ENCODE results near the gene GFRA1. TPM values are rescaled to one million over a fixed set of nuclear protein-coding genes. Genes with fewer than 3 reads are reported as not detected.

The GFRA1 gene
- total and polyA plus RNA-seq, 2 experiments from 2014 or later: 0.48 to 2.9 TPM

DNA sequence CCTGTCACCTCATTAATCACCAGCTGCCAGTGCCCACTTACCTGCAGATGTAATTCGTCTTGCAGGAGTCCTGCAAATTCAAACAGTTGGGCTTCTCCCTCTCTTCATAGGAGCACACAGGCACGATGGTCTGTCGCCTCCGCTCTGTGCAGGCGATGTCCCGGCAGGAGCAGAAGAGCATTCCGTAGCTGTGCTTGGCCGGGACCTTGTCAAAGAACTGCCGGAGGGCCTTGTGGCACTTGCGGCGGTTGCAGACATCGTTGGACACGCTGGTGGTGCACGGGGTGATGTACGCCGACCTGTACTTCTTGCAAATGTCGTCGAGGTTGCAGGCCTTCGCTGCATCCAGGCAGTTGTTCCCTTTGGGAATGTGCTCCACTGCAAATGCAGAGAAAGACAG is 147.8 kb downstream of the GFRA1 start:
- Histone ChIP-seq H3K9me2 (replicated peaks; ENCODE audit: insufficient read depth) (no peaks in the 10 kb centered on the region), H3K4me3 (no peak overlapping the region), H3K79me2 (no peaks in the 10 kb centered on the region), H3K4me1 (ENCODE audit: insufficient read depth) (no peaks in the 10 kb centered on the region), H3K27ac (no peak overlapping the region), H3K36me3 (replicated peaks; ENCODE audit: insufficient read depth, low read depth) (no peaks in the 10 kb centered on the region), H4K20me1 (ENCODE audit: insufficient read depth, poor library complexity, severe bottlenecking) (no peaks in the 10 kb centered on the region), H3K9me3 (ENCODE audit: low read depth) (peaks cover 4% of the 10 kb centered on the region), H2AFZ (no peak overlapping the region), H3K4me2 (no peak overlapping the region), H3K27me3 (no peaks in the 10 kb centered on the region)
- no peak for TF ChIP-seq EZH2phosphoT487 (IDR thresholded peaks at IDR 0.05; ENCODE audit: low read depth, severe bottlenecking, unreplicated experiment)
- TF ChIP-seq, protein P1, sequence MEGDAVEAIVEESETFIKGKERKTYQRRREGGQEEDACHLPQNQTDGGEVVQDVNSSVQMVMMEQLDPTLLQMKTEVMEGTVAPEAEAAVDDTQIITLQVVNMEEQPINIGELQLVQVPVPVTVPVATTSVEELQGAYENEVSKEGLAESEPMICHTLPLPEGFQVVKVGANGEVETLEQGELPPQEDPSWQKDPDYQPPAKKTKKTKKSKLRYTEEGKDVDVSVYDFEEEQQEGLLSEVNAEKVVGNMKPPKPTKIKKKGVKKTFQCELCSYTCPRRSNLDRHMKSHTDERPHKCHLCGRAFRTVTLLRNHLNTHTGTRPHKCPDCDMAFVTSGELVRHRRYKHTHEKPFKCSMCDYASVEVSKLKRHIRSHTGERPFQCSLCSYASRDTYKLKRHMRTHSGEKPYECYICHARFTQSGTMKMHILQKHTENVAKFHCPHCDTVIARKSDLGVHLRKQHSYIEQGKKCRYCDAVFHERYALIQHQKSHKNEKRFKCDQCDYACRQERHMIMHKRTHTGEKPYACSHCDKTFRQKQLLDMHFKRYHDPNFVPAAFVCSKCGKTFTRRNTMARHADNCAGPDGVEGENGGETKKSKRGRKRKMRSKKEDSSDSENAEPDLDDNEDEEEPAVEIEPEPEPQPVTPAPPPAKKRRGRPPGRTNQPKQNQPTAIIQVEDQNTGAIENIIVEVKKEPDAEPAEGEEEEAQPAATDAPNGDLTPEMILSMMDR (IDR thresholded peaks at IDR 0.05; ENCODE audit: poor library complexity): no peak
- no peak for TF ChIP-seq EZH2 (IDR thresholded peaks at IDR 0.05; ENCODE audit: borderline replicate concordance)
- 82% methylated on average over 19 of the region's 19 CpGs for WGBS (ENCODE audit: low lambda C conversion rate, missing lambda C conversion rate)
- DNase-seq (ENCODE audit: low spot score): no peak

DNA sequence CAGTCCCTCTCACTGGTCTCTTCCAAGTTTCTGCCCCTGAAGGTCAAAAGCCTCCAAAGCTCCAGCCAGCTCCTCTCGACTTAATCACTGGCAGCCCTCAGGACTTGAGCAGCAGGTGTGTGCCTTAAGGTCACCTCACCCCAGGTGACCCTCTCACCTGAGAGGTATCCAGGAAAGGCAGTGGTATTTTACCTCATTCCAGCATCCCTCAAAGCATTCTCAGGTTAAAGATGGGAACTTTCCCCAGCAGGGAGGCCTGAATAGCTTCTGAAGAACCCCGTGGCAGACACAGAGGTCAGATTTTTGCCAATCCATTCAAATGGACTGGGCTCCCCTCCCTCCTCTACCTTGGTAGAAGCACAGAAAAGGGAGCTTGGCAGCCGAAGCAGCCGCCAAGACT is 148.2 kb downstream of the GFRA1 start:
- no peak overlapping the region for H2AFZ ChIP-seq
- DNase-seq (ENCODE audit: low spot score): no peak
- H3K36me3 ChIP-seq (replicated peaks; ENCODE audit: insufficient read depth, low read depth): no peaks in the 10 kb centered on the region
- no peak overlapping the region for H3K27ac ChIP-seq
- TF ChIP-seq EZH2phosphoT487 (IDR thresholded peaks at IDR 0.05; ENCODE audit: low read depth, severe bottlenecking, unreplicated experiment): no peak
- no peak for TF ChIP-seq EZH2 (IDR thresholded peaks at IDR 0.05; ENCODE audit: borderline replicate concordance)
- no peak overlapping the region for H3K4me3 ChIP-seq
- H3K9me2 ChIP-seq (replicated peaks; ENCODE audit: insufficient read depth): no peaks in the 10 kb centered on the region
- H3K79me2 ChIP-seq: no peaks in the 10 kb centered on the region
- H4K20me1 ChIP-seq (ENCODE audit: insufficient read depth, poor library complexity, severe bottlenecking): no peaks in the 10 kb centered on the region
- no peak overlapping the region for H3K4me2 ChIP-seq
- peaks cover 4% of the 10 kb centered on the region for H3K9me3 ChIP-seq (ENCODE audit: low read depth)
- 34% methylated on average over 4 of the region's 4 CpGs for WGBS (ENCODE audit: low lambda C conversion rate, missing lambda C conversion rate)
- no peaks in the 10 kb centered on the region for H3K4me1 ChIP-seq (ENCODE audit: insufficient read depth)
- no peaks in the 10 kb centered on the region for H3K27me3 ChIP-seq

DNA sequence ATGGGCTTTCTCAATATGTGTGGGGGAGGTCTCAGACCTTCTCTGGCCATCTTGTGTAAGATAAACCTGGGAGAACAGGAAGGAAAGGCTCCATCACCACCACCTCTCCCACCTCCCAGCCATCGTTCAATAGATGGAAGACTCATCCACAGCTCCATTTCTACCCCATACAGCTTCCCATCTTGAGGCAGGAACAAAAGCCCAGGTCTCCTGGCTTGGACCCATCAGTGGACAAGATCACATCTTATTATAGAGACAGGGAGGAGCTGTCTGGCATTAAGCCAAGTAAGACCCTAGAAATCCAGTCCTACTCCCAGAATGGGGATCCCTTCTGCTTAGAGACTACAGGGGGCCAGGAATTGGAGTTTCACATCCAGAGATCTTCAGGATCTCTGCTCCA is 150.3 kb downstream of the GFRA1 start:
- H3K27ac ChIP-seq: no peak overlapping the region
- no peak overlapping the region for H3K4me2 ChIP-seq
- TF ChIP-seq, protein P1 (IDR thresholded peaks at IDR 0.05; ENCODE audit: poor library complexity): no peak
- TF ChIP-seq EZH2phosphoT487 (IDR thresholded peaks at IDR 0.05; ENCODE audit: low read depth, severe bottlenecking, unreplicated experiment) (no peak), EZH2 (IDR thresholded peaks at IDR 0.05; ENCODE audit: borderline replicate concordance) (no peak)
- WGBS (ENCODE audit: low lambda C conversion rate, missing lambda C conversion rate): 95% methylated on average over 1 of the region's 1 CpG
- no peak for DNase-seq (ENCODE audit: low spot score)
- no peaks in the 10 kb centered on the region for H3K4me1 ChIP-seq (ENCODE audit: insufficient read depth)
- no peaks in the 10 kb centered on the region for H3K36me3 ChIP-seq (replicated peaks; ENCODE audit: insufficient read depth, low read depth)
- H2AFZ ChIP-seq: no peak overlapping the region
- H3K27me3 ChIP-seq: no peaks in the 10 kb centered on the region
- H3K9me2 ChIP-seq (replicated peaks; ENCODE audit: insufficient read depth): no peaks in the 10 kb centered on the region
- no peaks in the 10 kb centered on the region for H4K20me1 ChIP-seq (ENCODE audit: insufficient read depth, poor library complexity, severe bottlenecking)
- H3K9me3 ChIP-seq (ENCODE audit: low read depth): no peaks in the 10 kb centered on the region
- H3K79me2 ChIP-seq: no peaks in the 10 kb centered on the region
- no peak overlapping the region for H3K4me3 ChIP-seq

DNA sequence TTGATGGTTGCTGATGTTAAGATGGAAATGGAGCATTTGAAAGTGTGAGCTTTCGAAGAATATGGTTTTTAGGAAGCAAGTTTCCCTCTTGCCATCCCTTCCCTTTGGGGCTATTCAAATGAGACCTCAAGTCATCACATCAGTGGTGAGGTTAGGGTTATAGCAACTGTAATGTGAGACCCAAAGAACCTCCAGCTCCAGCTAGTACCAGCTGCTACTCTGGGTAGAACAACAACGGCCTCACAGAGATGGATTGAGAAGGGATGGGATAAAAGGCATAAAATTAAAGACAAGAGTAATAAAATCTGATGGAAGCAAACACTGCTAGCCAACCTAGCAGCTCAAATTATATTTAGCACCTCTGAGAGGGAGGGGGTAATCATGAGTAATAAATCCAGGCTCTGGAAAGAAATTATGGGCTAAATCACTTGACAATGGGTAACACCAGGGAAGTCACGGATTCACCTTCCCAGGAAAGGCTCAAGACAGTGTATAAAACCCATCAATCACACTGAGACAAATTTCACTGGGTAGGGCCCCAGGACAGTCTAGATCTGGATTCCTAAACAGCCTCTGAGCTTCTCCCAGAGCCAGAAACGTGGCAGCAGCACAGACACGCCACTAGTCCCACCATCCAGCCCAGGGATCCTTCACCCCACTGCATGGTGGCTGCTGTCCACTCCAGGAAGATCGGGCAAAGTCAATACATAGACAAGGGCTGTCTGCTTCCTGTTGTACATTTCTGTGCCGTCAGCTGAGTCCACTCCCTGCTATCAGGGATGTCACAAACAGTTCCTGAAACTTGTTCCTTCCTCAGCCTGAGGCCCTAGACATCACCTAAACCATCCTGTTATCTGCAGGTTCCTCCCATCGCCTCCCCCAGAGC is 151.1 kb downstream of the GFRA1 start:
- 75% methylated on average over 8 of the region's 8 CpGs for WGBS (ENCODE audit: low lambda C conversion rate, missing lambda C conversion rate)
- no peaks in the 10 kb centered on the region for H3K9me3 ChIP-seq (ENCODE audit: low read depth)
- no peaks in the 10 kb centered on the region for H4K20me1 ChIP-seq (ENCODE audit: insufficient read depth, poor library complexity, severe bottlenecking)
- no peaks in the 10 kb centered on the region for H3K9me2 ChIP-seq (replicated peaks; ENCODE audit: insufficient read depth)
- no peaks in the 10 kb centered on the region for H3K4me1 ChIP-seq (ENCODE audit: insufficient read depth)
- TF ChIP-seq, protein P1 (IDR thresholded peaks at IDR 0.05; ENCODE audit: poor library complexity): no peak
- TF ChIP-seq EZH2 (IDR thresholded peaks at IDR 0.05; ENCODE audit: borderline replicate concordance): no peak
- no peaks in the 10 kb centered on the region for H3K79me2 ChIP-seq
- H3K36me3 ChIP-seq (replicated peaks; ENCODE audit: insufficient read depth, low read depth): no peaks in the 10 kb centered on the region
- H3K4me2 ChIP-seq: no peak overlapping the region
- H3K4me3 ChIP-seq: no peak overlapping the region
- H2AFZ ChIP-seq: no peak overlapping the region
- no peaks in the 10 kb centered on the region for H3K27me3 ChIP-seq
- no peak overlapping the region for H3K27ac ChIP-seq
- no peak for DNase-seq (ENCODE audit: low spot score)

Data from hepatocyte (in vitro differentiated cells).